SK-N-SH (cell line): Measurements from ENCODE around the gene RNF217. TPM values are rescaled to one million over a fixed set of nuclear protein-coding genes. Genes with fewer than 3 reads are reported as not detected.

Experiments
- CTCF ChIA-PET: fragments of 300-600, 350-600 bp; formaldehyde crosslinking; extraction: SDS; loops from one replicate; lab custom pipeline; 2021; lab: Yijun Ruan, JAX
- POLR2A ChIA-PET: fragments of 350-600 bp; sonication (Branson Sonifier 250); formaldehyde crosslinking; extraction: SDS; loops from one replicate; lab custom pipeline; 2020; ENCODE audit warnings: antibody characterized with exemption, inconsistent platforms; lab: Yijun Ruan, JAX
- DNase-seq: peaks from one replicate; pipeline ENCODE4 v3.0.0; 2012
- H2AFZ ChIP-seq: fragments of 200-600 bp; sonication (generic); 2 replicates; pipeline ENCODE4 v1.8.1; 2016; ENCODE audit warnings: antibody characterized with exemption, mild to moderate bottlenecking, low read depth
- H3F3A ChIP-seq: fragments of 200-600 bp; sonication (generic); replicated peaks from 2 replicates; pipeline ENCODE3; 2016; ENCODE audit warnings: antibody characterized with exemption, mild to moderate bottlenecking; ENCODE audit not compliant: insufficient read depth
- H3K27ac ChIP-seq, 2 experiments: fragments of 200-500 bp in 1 of 2; fragments of 200-600 bp in 1 of 2; sonication (Bioruptor generic) in 1 of 2; sonication (generic), shearing (Covaris generic) in 1 of 2; 2 replicates each; pipeline versions ENCODE4 v1.5.1 to v1.6.1; 2014 to 2016; ENCODE audit warnings: low read depth in 2 of 2, inconsistent platforms in 1 of 2, low read length in 1 of 2, mild to moderate bottlenecking in 1 of 2, mixed read lengths in 1 of 2
- H3K27me3 ChIP-seq: fragments of 200-600 bp; sonication (generic), shearing (Covaris generic); 2 replicates; pipeline ENCODE4 v1.6.1; 2016; ENCODE audit warnings: mixed run types; ENCODE audit not compliant: insufficient read depth
- H3K36me3 ChIP-seq, 2 experiments: fragments of 200-500 bp in 1 of 2; fragments of 200-600 bp in 1 of 2; sonication (Bioruptor generic) in 1 of 2; sonication (generic) in 1 of 2; replicated peaks in 1 of 2; 2 replicates each; pipeline versions ENCODE3 to v1.5.1; 2014 to 2016; ENCODE audit warnings: low read length in 1 of 2, mild to moderate bottlenecking in 1 of 2; ENCODE audit not compliant: insufficient read depth in 2 of 2, control insufficient read depth in 1 of 2
- H3K4me1 ChIP-seq, 2 experiments: fragments of 200-500 bp in 1 of 2; fragments of 200-600 bp in 1 of 2; sonication (Bioruptor generic) in 1 of 2; sonication (generic), shearing (Covaris generic) in 1 of 2; 2 replicates each; pipeline versions ENCODE4 v1.5.1 to v1.6.1; 2014 to 2016; ENCODE audit warnings: low read depth in 1 of 2, low read length in 1 of 2, mixed run types in 1 of 2; ENCODE audit not compliant: insufficient read depth in 2 of 2, control insufficient read depth in 1 of 2
- H3K4me2 ChIP-seq: fragments of 200-600 bp; sonication (generic), shearing (Covaris generic); 2 replicates; pipeline ENCODE4 v1.6.1; 2017; ENCODE audit warnings: mixed run types
- H3K4me3 ChIP-seq, 2 experiments: fragments of 200-500 bp in 1 of 2; fragments of 200-600 bp in 1 of 2; sonication (Bioruptor generic) in 1 of 2; sonication (generic), shearing (Covaris generic) in 1 of 2; 2 replicates each; pipeline versions ENCODE4 v1.5.1 to v1.8.1; 2014 to 2016; ENCODE audit warnings: low read depth in 2 of 2, inconsistent platforms in 1 of 2, low read length in 1 of 2, mild to moderate bottlenecking in 1 of 2, mixed read lengths in 1 of 2, moderate library complexity in 1 of 2
- H3K79me2 ChIP-seq: fragments of 200-600 bp; sonication (generic); 2 replicates; pipeline ENCODE4 v1.8.1; 2017; ENCODE audit warnings: mild to moderate bottlenecking; ENCODE audit not compliant: insufficient read depth
- H3K9ac ChIP-seq: fragments of 200-600 bp; sonication (generic); 2 replicates; pipeline ENCODE4 v1.6.1; 2017; ENCODE audit warnings: mixed run types
- H3K9me2 ChIP-seq: fragments of 200-600 bp; sonication (generic); 2 replicates; pipeline ENCODE4 v1.6.1; 2017; ENCODE audit warnings: mixed run types
- H3K9me3 ChIP-seq: fragments of 200-600 bp; sonication (generic); 2 replicates; pipeline ENCODE4 v1.6.1; 2017; ENCODE audit warnings: mixed run types, mild to moderate bottlenecking, moderate library complexity
- H4K20me1 ChIP-seq: fragments of 200-600 bp; sonication (generic); 2 replicates; pipeline ENCODE4 v1.6.1; 2017; ENCODE audit warnings: mild to moderate bottlenecking, mixed run types; ENCODE audit not compliant: insufficient read depth
- EP300 ChIP-seq, 2 experiments: IDR thresholded peaks; 2 replicates each; pipeline versions ENCODE4 v1.4.0 to v1.6.1; 2012; ENCODE audit warnings: borderline replicate concordance in 1 of 2, low read depth in 1 of 2, low read length in 1 of 2
- GABPA ChIP-seq: IDR thresholded peaks from 2 replicates; pipeline ENCODE4 v1.4.0; 2012; ENCODE audit warnings: low read depth, mild to moderate bottlenecking
- GATA2 ChIP-seq: sonication (generic); formaldehyde crosslinking; IDR thresholded peaks from 2 replicates; pipeline ENCODE4 v1.5.0; 2020; ENCODE audit warnings: mild to moderate bottlenecking, missing genetic modification reagents
- MXI1 ChIP-seq: IDR thresholded peaks from 2 replicates; pipeline ENCODE4 v1.6.1; 2012; ENCODE audit warnings: mild to moderate bottlenecking, low read depth, low read length, improper control_type of control experiment
- NFIC ChIP-seq: IDR thresholded peaks from 2 replicates; pipeline ENCODE4 v1.4.0; 2012; ENCODE audit warnings: borderline replicate concordance
- PBX3 ChIP-seq: IDR thresholded peaks from 2 replicates; pipeline ENCODE4; 2012
- POLR2AphosphoS5 ChIP-seq: IDR thresholded peaks from 2 replicates; pipeline ENCODE4 v1.6.1; 2012; ENCODE audit warnings: low read depth, low read length
- REST ChIP-seq: IDR thresholded peaks from 2 replicates; pipeline ENCODE4 v1.6.1; 2012; ENCODE audit warnings: mild to moderate bottlenecking, low read depth, low read length, moderate library complexity
- SIN3A ChIP-seq: IDR thresholded peaks from 2 replicates; pipeline ENCODE4 v1.6.1; 2012; ENCODE audit warnings: low read depth, mild to moderate bottlenecking, low read length, moderate library complexity, borderline replicate concordance
- SMC3 ChIP-seq: IDR thresholded peaks from 2 replicates; pipeline ENCODE4 v1.6.1; 2012; ENCODE audit warnings: low read depth, low read length, improper control_type of control experiment
- TAF1 ChIP-seq: IDR thresholded peaks from 2 replicates; pipeline ENCODE4 v1.6.1; 2012; ENCODE audit warnings: low read depth, mild to moderate bottlenecking, low read length, moderate library complexity, borderline replicate concordance
- YY1 ChIP-seq: IDR thresholded peaks from 2 replicates; pipeline ENCODE4 v1.4.0; 2012; ENCODE audit warnings: low read depth, mild to moderate bottlenecking
- ZBTB33 ChIP-seq: IDR thresholded peaks from 2 replicates; pipeline ENCODE4 v1.4.0; 2012; ENCODE audit warnings: low read depth, borderline replicate concordance
- WGBS: methylation state at CpG from one replicate; pipeline ENCODE4 v1.1.6; 2017; ENCODE audit warnings: low lambda C conversion rate; 5-methylcytosine and 5-hydroxymethylcytosine counted together
- polyA plus RNA-seq, 3 experiments: library from polyadenylated mRNA; depleted of rRNA; stranded (reverse); fragments of >200 nt; gene quantifications; 2 replicates each; pipeline ENCODE4 v1.2.3, GENCODE V29; 2012
- TF ChIP-seq, protein P1 (sequence below): IDR thresholded peaks from 2 replicates; pipeline ENCODE4 v1.4.0; 2012; ENCODE audit warnings: low read depth

Gene RNF217
- polyA plus RNA-seq, 1 of the 3 experiments (the other 2 are of a cell fraction) = 0.28 TPM

GRCh38 chr6:124924333-124924759 lies 37.9 kb upstream of the RNF217 start:
- Histone ChIP-seq H3K9me2 (no peaks in the 10 kb centered on the region), H3K4me2 (no peak overlapping the region), H3K4me1 (no peaks in the 10 kb centered on the region), H3K27ac (no peak overlapping the region), H2AFZ (no peak overlapping the region), H4K20me1 (no peaks in the 10 kb centered on the region), H3K79me2 (no peaks in the 10 kb centered on the region), H3F3A (no peaks in the 10 kb centered on the region), H3K36me3 (no peaks in the 10 kb centered on the region), H3K27me3 (no peaks in the 10 kb centered on the region), H3K9me3 (no peaks in the 10 kb centered on the region), H3K4me3 (no peak overlapping the region), H3K9ac (no peak overlapping the region)
- 5% methylated on average over 3 of the region's 3 CpGs for WGBS
- ChIA-PET CTCF (interaction anchor here (0.5 kb wide), 1 partner anchor 143 kb away, joined by 3 read pairs; no protein-coding TSS in a partner anchor), POLR2A (no interaction called here)
- no peak for DNase-seq
- TF ChIP-seq TAF1 (no peak), POLR2AphosphoS5 (no peak), REST (no peak), PBX3 (no peak), ZBTB33 (no peak), SMC3 (no peak), NFIC (no peak), MXI1 (no peak), GATA2 (CRISPR knock-in tag) (no peak), GABPA (no peak), SIN3A (no peak), YY1 (no peak), EP300 (IDR thresholded peaks at IDR 0.05; ENCODE audit: borderline replicate concordance in 1 of 2, low read depth in 1 of 2, low read length in 1 of 2) (no peak)
- TF ChIP-seq, protein P1, sequence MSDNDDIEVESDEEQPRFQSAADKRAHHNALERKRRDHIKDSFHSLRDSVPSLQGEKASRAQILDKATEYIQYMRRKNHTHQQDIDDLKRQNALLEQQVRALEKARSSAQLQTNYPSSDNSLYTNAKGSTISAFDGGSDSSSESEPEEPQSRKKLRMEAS = no peak
